ENCODE data around the gene BAZ2B.

BAZ2B gene

GRCh38 chr2:159455330-159455918, 160.9 kb downstream of the BAZ2B start:
- H3K27ac ChIP-seq = no peak overlapping the region
- ChIA-PET CTCF (interaction anchor here (0.8 kb wide), 1 partner anchor 1328 kb away, joined by 4 read pairs; no protein-coding TSS in a partner anchor), POLR2A (ENCODE audit: low non-redundant PET) (no interaction called here)
- TF ChIP-seq CTCF (conservative IDR thresholded peaks at IDR 0.05; ENCODE audit: low read depth) = no peak
- no peak for DNase-seq (ENCODE audit: low spot score)

GRCh38 chr2:159454185-159454584, 162.2 kb downstream of the BAZ2B start:
- TF ChIP-seq CTCF (conservative IDR thresholded peaks at IDR 0.05; ENCODE audit: low read depth) = no peak
- ChIA-PET POLR2A (ENCODE audit: low non-redundant PET) (no interaction called here), CTCF (no interaction called here)
- DNase-seq (ENCODE audit: low spot score) = peak; percentile 13
- no peak overlapping the region for H3K27ac ChIP-seq

- CTCF ChIA-PET = interaction anchor here (0.6 to 0.7 kb wide), 3 partner anchors 23 to 704 kb away, joined by 3 to 7 read pairs (median 4); no protein-coding TSS in a partner anchor
- no peak for TF ChIP-seq CTCF (conservative IDR thresholded peaks at IDR 0.05; ENCODE audit: low read depth)
- POLR2A ChIA-PET (ENCODE audit: low non-redundant PET) = no interaction called here
- DNase-seq (ENCODE audit: low spot score) = no peak
- H3K27ac ChIP-seq = no peak overlapping the region
Observed at GRCh38 chr2:159450180-159450579, 166.2 kb downstream of the BAZ2B start.

GRCh38 chr2:159449504-159450124, 166.7 kb downstream of the BAZ2B start:
- H3K27ac ChIP-seq = no peak overlapping the region
- no peak for DNase-seq (ENCODE audit: low spot score)
- ChIA-PET CTCF (interaction anchor here (0.7 kb wide), 1 partner anchor 37 kb away, joined by 4 read pairs; no protein-coding TSS in a partner anchor), POLR2A (ENCODE audit: low non-redundant PET) (no interaction called here)
- no peak for TF ChIP-seq CTCF (conservative IDR thresholded peaks at IDR 0.05; ENCODE audit: low read depth)

- H3K27ac ChIP-seq = no peak overlapping the region
- POLR2A ChIA-PET (ENCODE audit: low non-redundant PET) = no interaction called here
- CTCF ChIA-PET = interaction anchor here (0.7 kb wide), 1 partner anchor 288 kb away, joined by 3 read pairs; no protein-coding TSS in a partner anchor
- TF ChIP-seq CTCF (conservative IDR thresholded peaks at IDR 0.05; ENCODE audit: low read depth) = no peak
- DNase-seq (ENCODE audit: low spot score) = no peak
Observed at GRCh38 chr2:159446817-159447216, 169.5 kb downstream of the BAZ2B start.

GRCh38 chr2:159446201-159446600, 170.1 kb downstream of the BAZ2B start:
- CTCF ChIA-PET = interaction anchor here (0.7 kb wide), 1 partner anchor 289 kb away, joined by 3 read pairs; no protein-coding TSS in a partner anchor

More at GRCh38 chr2:159446201-159446600, 170.1 kb downstream of the BAZ2B start:
- DNase-seq (ENCODE audit: low spot score) = no peak
- no peak for TF ChIP-seq CTCF (conservative IDR thresholded peaks at IDR 0.05; ENCODE audit: low read depth)
- POLR2A ChIA-PET (ENCODE audit: low non-redundant PET) = no interaction called here
- H3K27ac ChIP-seq = no peak overlapping the region
